OCI-LY7 (cell line): Measurements from ENCODE around the gene RAB32. TPM values are rescaled to one million over a fixed set of nuclear protein-coding genes. Genes with fewer than 3 reads are reported as not detected.
A peak's percentile ranks its signal among the peaks of the same experiment; 100 is the strongest.

Experiments
- BruUV-seq: library from RNA; stranded (reverse); fragments of 400-500 nt; replicated peaks from 2 replicates; lab custom pipeline; 2021; lab: Mats Ljungman, UMichigan
- CTCF ChIA-PET: fragments of 300-600 bp; sonication (Branson Sonifier 250); formaldehyde crosslinking; loops from one replicate; lab custom pipeline; 2022; ENCODE audit warnings: antibody characterized with exemption; ENCODE audit not compliant: unreplicated experiment; lab: Charles Lee
- POLR2A ChIA-PET: fragments of 300-600 bp; sonication (Branson Sonifier 250); formaldehyde crosslinking; loops from one replicate; lab custom pipeline; 2022; ENCODE audit warnings: antibody characterized with exemption; lab: Charles Lee
- DNase-seq: peaks from one replicate; pipeline ENCODE4 v3.0.0-alpha.2; 2015; ENCODE audit warnings: low spot score
- H2AFZ ChIP-seq: fragments of 200-600 bp; sonication (generic), shearing (Covaris generic); 2 replicates; pipeline ENCODE4 v1.6.1; 2014; ENCODE audit warnings: mild to moderate bottlenecking, antibody characterized with exemption, low read length, moderate library complexity
- H3K27ac ChIP-seq: fragments of 200-600 bp; sonication (generic); 2 replicates; pipeline ENCODE4 v1.5.1; 2014; ENCODE audit warnings: mixed run types, low read depth, mild to moderate bottlenecking, moderate library complexity, low read length, inconsistent platforms; ENCODE audit not compliant: poor library complexity, severe bottlenecking
- H3K36me3 ChIP-seq: fragments of 200-600 bp; sonication (generic); 2 replicates; pipeline ENCODE4 v1.6.1; 2014; ENCODE audit warnings: mild to moderate bottlenecking, antibody characterized with exemption, low read length, moderate library complexity, mixed read lengths; ENCODE audit not compliant: insufficient read depth
- H3K4me1 ChIP-seq: fragments of 200-600 bp; sonication (generic); 2 replicates; pipeline ENCODE4 v1.5.1; 2014; ENCODE audit warnings: mild to moderate bottlenecking, low read length; ENCODE audit not compliant: insufficient read depth, poor library complexity, severe bottlenecking
- H3K4me2 ChIP-seq: fragments of 200-600 bp; sonication (generic); 2 replicates; pipeline ENCODE4 v1.6.1; 2014; ENCODE audit warnings: mild to moderate bottlenecking, low read length
- H3K4me3 ChIP-seq: fragments of 200-600 bp; sonication (generic); 2 replicates; pipeline ENCODE4 v1.5.1; 2014; ENCODE audit warnings: mild to moderate bottlenecking, low read depth, low read length; ENCODE audit not compliant: poor library complexity, severe bottlenecking
- H3K79me2 ChIP-seq: fragments of 200-600 bp; sonication (generic); 2 replicates; pipeline ENCODE4 v1.6.1; 2016; ENCODE audit warnings: low read depth, mild to moderate bottlenecking, low read length, moderate library complexity, mixed read lengths; ENCODE audit not compliant: insufficient read depth
- H3K9me2 ChIP-seq: fragments of 200-600 bp; sonication (generic); 2 replicates; pipeline ENCODE4 v1.6.1; 2016; ENCODE audit warnings: mild to moderate bottlenecking, low read length, mixed read lengths; ENCODE audit not compliant: insufficient read depth
- H3K9me3 ChIP-seq: fragments of 200-600 bp; sonication (generic); 2 replicates; pipeline ENCODE4 v1.6.1; 2014; ENCODE audit warnings: mild to moderate bottlenecking, mixed run types, low read length, mixed read lengths
- H4K20me1 ChIP-seq: fragments of 200-600 bp; sonication (generic); 2 replicates; pipeline ENCODE4 v1.6.1; 2014; ENCODE audit warnings: mild to moderate bottlenecking, antibody characterized with exemption, low read length, moderate library complexity, mixed read lengths; ENCODE audit not compliant: insufficient read depth
- EZH2phosphoT487 ChIP-seq: fragments of 200-600 bp; sonication (generic); IDR thresholded peaks from 2 replicates; pipeline ENCODE4 v1.6.1; 2018; ENCODE audit warnings: low read depth, borderline replicate concordance, mild to moderate bottlenecking, mixed run types, antibody characterized with exemption, low read length, moderate library complexity, mixed read lengths
- intact Hi-C: fragments of 100-400 bp; cut with micrococcal nuclease; formaldehyde crosslinking; loops from one replicate; pipeline ENCODE4 v1.10.0; 2022; ENCODE audit not compliant: unreplicated experiment
- total RNA-seq, 2 experiments: library from RNA; depleted of rRNA in 1 of 2; stranded (reverse); fragments of >200 nt in 1 of 2; shearing (Covaris generic) in 1 of 2; gene quantifications; 2 replicates each; pipeline ENCODE4 v1.2.3, GENCODE V29; 2014 to 2022
- TF ChIP-seq, protein P1 (sequence below): fragments of 200-600 bp; sonication (generic); conservative IDR thresholded peaks from 2 replicates; pipeline ENCODE4 v1.5.1; 2014; ENCODE audit warnings: mild to moderate bottlenecking, antibody characterized with exemption, low read length, moderate library complexity, mixed read lengths

Gene RAB32
- total RNA-seq, 2 experiments from 2014 or later: not detected

DNA sequence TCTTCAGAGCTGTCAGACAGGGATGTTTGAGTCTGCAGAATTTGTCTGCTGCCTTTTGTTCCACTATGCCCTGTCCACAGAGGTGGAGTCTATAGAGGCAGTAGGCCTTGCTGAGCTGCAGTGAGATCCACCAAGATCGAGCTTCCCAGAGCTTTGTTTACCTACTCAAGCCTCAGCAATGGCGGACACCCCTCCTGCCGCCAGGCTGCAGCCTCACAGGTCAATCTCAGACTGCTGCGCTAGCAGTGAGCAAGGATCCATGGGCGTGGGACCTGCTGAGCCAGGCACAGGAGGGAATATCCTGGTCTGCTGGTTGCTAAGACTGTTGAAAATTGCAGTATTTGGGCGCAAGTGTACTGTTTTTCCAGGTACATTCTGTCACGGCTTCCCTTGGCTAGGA lies 28.4 kb upstream of the RAB32 start:
- H3K27ac ChIP-seq: no peak overlapping the region
- no peak overlapping the region for H3K4me2 ChIP-seq
- intact Hi-C loops: no loop called here
- ChIA-PET CTCF (no interaction called here), POLR2A (no interaction called here)
- TF ChIP-seq EZH2phosphoT487: no peak
- TF ChIP-seq, protein P1, sequence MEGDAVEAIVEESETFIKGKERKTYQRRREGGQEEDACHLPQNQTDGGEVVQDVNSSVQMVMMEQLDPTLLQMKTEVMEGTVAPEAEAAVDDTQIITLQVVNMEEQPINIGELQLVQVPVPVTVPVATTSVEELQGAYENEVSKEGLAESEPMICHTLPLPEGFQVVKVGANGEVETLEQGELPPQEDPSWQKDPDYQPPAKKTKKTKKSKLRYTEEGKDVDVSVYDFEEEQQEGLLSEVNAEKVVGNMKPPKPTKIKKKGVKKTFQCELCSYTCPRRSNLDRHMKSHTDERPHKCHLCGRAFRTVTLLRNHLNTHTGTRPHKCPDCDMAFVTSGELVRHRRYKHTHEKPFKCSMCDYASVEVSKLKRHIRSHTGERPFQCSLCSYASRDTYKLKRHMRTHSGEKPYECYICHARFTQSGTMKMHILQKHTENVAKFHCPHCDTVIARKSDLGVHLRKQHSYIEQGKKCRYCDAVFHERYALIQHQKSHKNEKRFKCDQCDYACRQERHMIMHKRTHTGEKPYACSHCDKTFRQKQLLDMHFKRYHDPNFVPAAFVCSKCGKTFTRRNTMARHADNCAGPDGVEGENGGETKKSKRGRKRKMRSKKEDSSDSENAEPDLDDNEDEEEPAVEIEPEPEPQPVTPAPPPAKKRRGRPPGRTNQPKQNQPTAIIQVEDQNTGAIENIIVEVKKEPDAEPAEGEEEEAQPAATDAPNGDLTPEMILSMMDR: no peak
- no TSS peak for BruUV-seq
- no peaks in the 10 kb centered on the region for H3K79me2 ChIP-seq
- no peak overlapping the region for H3K4me3 ChIP-seq
- H3K9me2 ChIP-seq: no peaks in the 10 kb centered on the region
- H3K9me3 ChIP-seq: no peaks in the 10 kb centered on the region
- no peaks in the 10 kb centered on the region for H4K20me1 ChIP-seq
- DNase-seq: no peak
- no peaks in the 10 kb centered on the region for H3K36me3 ChIP-seq
- no peaks in the 10 kb centered on the region for H3K4me1 ChIP-seq
- no peak overlapping the region for H2AFZ ChIP-seq

DNA sequence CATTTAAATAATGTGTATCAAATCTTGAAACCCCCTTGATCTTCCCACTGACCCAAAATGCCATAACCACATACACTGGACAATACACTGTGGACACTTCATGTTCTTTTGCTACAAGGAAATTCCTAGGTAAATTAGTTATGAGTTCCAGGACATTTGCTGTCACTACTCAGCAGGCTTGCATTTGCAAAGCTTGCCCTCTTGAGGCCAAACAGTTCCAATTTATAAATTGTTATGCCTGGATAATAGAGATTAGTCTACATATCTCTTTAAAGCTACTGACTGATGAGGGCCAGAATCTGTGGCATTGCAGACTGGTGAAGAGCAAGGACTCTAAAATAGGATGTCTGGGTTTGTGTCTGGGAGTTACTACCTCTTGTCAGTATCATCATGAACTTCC lies 17.4 kb upstream of the RAB32 start:
- H3K4me3 ChIP-seq: no peak overlapping the region
- H3K27ac ChIP-seq: no peak overlapping the region
- ChIA-PET CTCF (no interaction called here), POLR2A (no interaction called here)
- no peaks in the 10 kb centered on the region for H3K36me3 ChIP-seq
- no peak overlapping the region for H2AFZ ChIP-seq
- no peak overlapping the region for H3K4me2 ChIP-seq
- intact Hi-C loops: no loop called here
- no peaks in the 10 kb centered on the region for H3K9me2 ChIP-seq
- no peak for DNase-seq
- TF ChIP-seq, protein P1: 0 out of 2 replicates have a peak, but pooled peaks have one; percentile 19
- no peak for TF ChIP-seq EZH2phosphoT487
- peaks cover 12% of the 10 kb centered on the region; the same call in 1 of the 2 replicates for H3K9me3 ChIP-seq
- H4K20me1 ChIP-seq: no peaks in the 10 kb centered on the region
- BruUV-seq: no TSS peak
- no peaks in the 10 kb centered on the region for H3K79me2 ChIP-seq
- peaks cover 4% of the 10 kb centered on the region for H3K4me1 ChIP-seq

DNA sequence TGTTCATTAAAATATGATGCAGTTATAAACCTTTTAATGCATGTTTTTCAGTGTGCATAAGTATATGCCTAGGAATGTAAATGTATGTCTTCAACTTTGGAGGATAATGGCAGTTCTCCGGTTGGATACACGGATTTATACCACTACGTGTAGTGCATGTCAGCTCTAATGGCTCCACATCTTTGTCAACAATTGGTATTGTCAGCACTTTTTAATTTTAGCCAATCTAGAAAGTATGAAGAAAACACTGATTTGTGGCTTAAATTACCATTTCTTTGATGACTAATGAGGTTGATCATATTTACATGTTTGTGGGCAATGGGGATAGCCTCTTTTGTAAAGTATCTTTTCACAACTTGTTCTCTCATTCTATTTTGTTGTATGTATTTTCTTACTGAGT lies 10.9 kb upstream of the RAB32 start:
- H3K36me3 ChIP-seq: no peaks in the 10 kb centered on the region
- no peak overlapping the region for H3K4me2 ChIP-seq
- H3K9me3 ChIP-seq: no peaks in the 10 kb centered on the region
- H3K9me2 ChIP-seq: no peaks in the 10 kb centered on the region
- no peak overlapping the region for H3K4me3 ChIP-seq
- POLR2A ChIA-PET: no interaction called here
- no peaks in the 10 kb centered on the region for H3K4me1 ChIP-seq
- TF ChIP-seq EZH2phosphoT487: no peak
- TF ChIP-seq, protein P1: no peak
- H3K27ac ChIP-seq: no peak overlapping the region
- CTCF ChIA-PET: no interaction called here
- H2AFZ ChIP-seq: no peak overlapping the region
- H3K79me2 ChIP-seq: no peaks in the 10 kb centered on the region
- H4K20me1 ChIP-seq: no peaks in the 10 kb centered on the region
- no TSS peak for BruUV-seq
- DNase-seq: no peak
- intact Hi-C loops: no loop called here
